HepG2 (cell line): ENCODE data around the gene EEFSEC. TPM values are rescaled to one million over a fixed set of nuclear protein-coding genes. Genes with fewer than 3 reads are reported as not detected.
A peak's percentile ranks its signal among the peaks of the same experiment; 100 is the strongest.

Experiments
- ATAC-seq: fragments of 200-7000 bp; cut with Tn5 transposase; 3 replicates; pipeline ENCODE4 v1.9.1; 2020; ENCODE audit warnings: mild to moderate bottlenecking, moderate library complexity
- BruUV-seq: library from RNA; stranded (reverse); fragments of 400-500 nt; replicated peaks from 2 replicates; lab custom pipeline; 2021; lab: Mats Ljungman, UMichigan
- CTCF ChIA-PET: fragments of 300-600 bp; formaldehyde crosslinking; extraction: SDS; loops from one replicate; lab custom pipeline; 2021; ENCODE audit warnings: low total read pairs, inconsistent platforms, low intra/inter-chr PET ratio; lab: Yijun Ruan, JAX
- POLR2A ChIA-PET: fragments of 350-600 bp; sonication (Branson Sonifier 250); formaldehyde crosslinking; loops from one replicate; lab custom pipeline; 2020; ENCODE audit warnings: antibody characterized with exemption, inconsistent platforms; lab: Yijun Ruan, JAX
- DNase-seq: peaks from one replicate; pipeline ENCODE4 v3.0.0-alpha.2; 2015; ENCODE audit warnings: low spot score
- FAIRE-seq: peaks from 3 replicates; lab custom pipeline; 2011; peaks lifted over from hg19 to GRCh38; lab: Jason Lieb, UNC
- H2AFZ ChIP-seq: one replicate; pipeline ENCODE4 v1.6.1; 2011; ENCODE audit warnings: low read length, inconsistent platforms
- H3K27ac ChIP-seq: fragments of 300-600 bp; 3 replicates; pipeline ENCODE4 v1.8.0; 2011; ENCODE audit warnings: mixed run types, mild to moderate bottlenecking, mixed read lengths, low read length, inconsistent platforms; ENCODE audit not compliant: insufficient read depth; ENCODE audit errors: extremely low read length
- H3K27me3 ChIP-seq, 2 experiments: fragments of 200-600 bp in 1 of 2; 2 replicates in 1 of 2; 3 replicates in 1 of 2; pipeline versions ENCODE4 v1.6.0 to v1.8.0; 2011; ENCODE audit warnings: low read length in 2 of 2, mild to moderate bottlenecking in 2 of 2, moderate library complexity in 2 of 2, inconsistent platforms in 1 of 2; ENCODE audit not compliant: insufficient read depth in 2 of 2, control insufficient read depth in 1 of 2
- H3K36me3 ChIP-seq, 2 experiments: fragments of 200-600 bp in 1 of 2; replicated peaks in 1 of 2; 2 replicates in 1 of 2; 3 replicates in 1 of 2; pipeline versions ENCODE4 v1.5.1 to v1.8.0; 2011; ENCODE audit warnings: low read length in 2 of 2, inconsistent platforms in 1 of 2; ENCODE audit not compliant: insufficient read depth in 2 of 2, control insufficient read depth in 1 of 2
- H3K4me1 ChIP-seq: 2 replicates; pipeline ENCODE4 v1.5.1; 2012; ENCODE audit warnings: low read length, inconsistent platforms; ENCODE audit not compliant: insufficient read depth
- H3K4me2 ChIP-seq: 2 replicates; pipeline ENCODE4 v1.6.0; 2011; ENCODE audit warnings: low read depth, low read length, inconsistent platforms
- H3K4me3 ChIP-seq, 3 experiments: fragments of 200-600 bp in 1 of 3; sonication (generic), shearing (Covaris generic) in 1 of 3; replicated peaks in 1 of 3; 2 replicates each; pipeline ENCODE4 v1.5.1; 2011 to 2016; ENCODE audit warnings: low read length in 3 of 3, inconsistent platforms in 2 of 3, low read depth in 2 of 3, mild to moderate bottlenecking in 2 of 3, control low read depth in 1 of 3, mixed read lengths in 1 of 3; ENCODE audit not compliant: insufficient read depth in 1 of 3
- H3K79me2 ChIP-seq: one replicate; pipeline ENCODE4 v1.6.1; 2011; ENCODE audit warnings: low read length, inconsistent platforms; ENCODE audit not compliant: insufficient read depth
- H3K9ac ChIP-seq: 2 replicates; pipeline ENCODE4 v1.6.0; 2011; ENCODE audit warnings: mild to moderate bottlenecking, low read depth, low read length, inconsistent platforms; ENCODE audit not compliant: insufficient read depth
- H3K9me3 ChIP-seq: 2 replicates; pipeline ENCODE4 v1.5.1; 2012; ENCODE audit warnings: mild to moderate bottlenecking, low read length
- H4K20me1 ChIP-seq: 2 replicates; pipeline ENCODE4 v1.6.0; 2011; ENCODE audit warnings: inconsistent platforms, mild to moderate bottlenecking, low read length, moderate library complexity; ENCODE audit not compliant: insufficient read depth
- CCAR2 ChIP-seq: fragments of 200-400 bp; formaldehyde crosslinking; optimal IDR thresholded peaks from 2 replicates; pipeline ENCODE3; 2018; ENCODE audit warnings: low read depth, mild to moderate bottlenecking, low read length, moderate library complexity
- CHD2 ChIP-seq: IDR thresholded peaks from 2 replicates; pipeline ENCODE4 v1.6.1; 2011; ENCODE audit warnings: low read depth, low read length, improper control_type of control experiment
- GPBP1L1 ChIP-seq: sonication (generic); formaldehyde crosslinking; IDR thresholded peaks from 2 replicates; pipeline ENCODE4 v1.5.0; 2020; ENCODE audit warnings: mild to moderate bottlenecking, missing genetic modification reagents
- HIVEP1 ChIP-seq: sonication (generic); formaldehyde crosslinking; IDR thresholded peaks from 2 replicates; pipeline ENCODE4 v1.4.0; 2020; ENCODE audit warnings: mild to moderate bottlenecking, missing genetic modification reagents
- MTA1 ChIP-seq: sonication (generic); formaldehyde crosslinking; IDR thresholded peaks from 2 replicates; pipeline ENCODE4 v1.4.0; 2020; ENCODE audit warnings: missing genetic modification reagents, mild to moderate bottlenecking, borderline replicate concordance
- RFXANK ChIP-seq: IDR thresholded peaks from 2 replicates; pipeline ENCODE4 v1.6.1; 2016
- TEAD3 ChIP-seq: optimal IDR thresholded peaks from 2 replicates; pipeline ENCODE3; 2016; ENCODE audit warnings: borderline replicate concordance
- ZBTB46 ChIP-seq: sonication (generic); formaldehyde crosslinking; IDR thresholded peaks from 2 replicates; pipeline ENCODE4 v1.4.0; 2020; ENCODE audit warnings: mild to moderate bottlenecking, missing genetic modification reagents, borderline replicate concordance
- ZNF883 ChIP-seq: sonication (generic); formaldehyde crosslinking; IDR thresholded peaks from 2 replicates; pipeline ENCODE4 v1.5.1; 2020; ENCODE audit warnings: mild to moderate bottlenecking, missing genetic modification reagents; ENCODE audit errors: not compliant biosample characterization
- WGBS: methylation state at CpG from one replicate; pipeline ENCODE4 v1.1.6; 2017; ENCODE audit warnings: low lambda C conversion rate; 5-methylcytosine and 5-hydroxymethylcytosine counted together
- in situ Hi-C: cut with HindIII; loops from 2 replicates; pipeline ENCODE4 v1.10.0; 2017; ENCODE audit warnings: low pct_unique_long_range_greater_than_20kb; ENCODE audit not compliant: extremely low pct_ligation_motif_present
- intact Hi-C: fragments of 100-400 bp; cut with micrococcal nuclease; formaldehyde crosslinking; loops from one replicate; pipeline ENCODE4 v1.10.0; 2022; ENCODE audit not compliant: unreplicated experiment
- polyA plus RNA-seq, 8 experiments: library from polyadenylated mRNA; depleted of rRNA in 3 of 8; stranded (reverse) in 7 of 8; unstranded in 1 of 8; fragments of >200 nt; fragmentation: Illumina TruSeq in 4 of 8; extraction: Trizol in 4 of 8; gene quantifications; 2 replicates each; pipeline versions ENCODE4 v1.2.1 to v1.2.3, GENCODE V29; 2011 to 2016; ENCODE audit warnings: low read depth in 4 of 8, missing spikeins in 1 of 8, mixed read lengths in 1 of 8; ENCODE audit not compliant: insufficient read depth in 1 of 8
- total RNA-seq, 5 experiments: library from RNA; depleted of rRNA; stranded (reverse); fragments of >200 nt; fragmentation: Illumina TruSeq; extraction: Trizol; gene quantifications; 2 replicates each; pipeline ENCODE4 v1.2.3, GENCODE V29; 2016; ENCODE audit warnings: low read depth in 1 of 5
- TF ChIP-seq, protein P1 (sequence below): sonication (generic); formaldehyde crosslinking; IDR thresholded peaks from 2 replicates; pipeline ENCODE4 v1.4.0; 2020; ENCODE audit warnings: missing genetic modification reagents
- TF ChIP-seq, protein P2 (sequence below): IDR thresholded peaks from 2 replicates; pipeline ENCODE4 v1.6.1; 2012; ENCODE audit warnings: inconsistent platforms
- TF ChIP-seq, protein P3 (sequence below): fragments of 450-650 bp; IDR thresholded peaks from 2 replicates; pipeline ENCODE4 v1.6.1; 2016
- TF ChIP-seq, protein P4 (sequence below): sonication (generic); formaldehyde crosslinking; IDR thresholded peaks from 2 replicates; pipeline ENCODE4 v1.4.0; 2020; ENCODE audit warnings: missing genetic modification reagents

Gene EEFSEC
- total and polyA plus RNA-seq, 2 of the 13 experiments (the other 11 are each of a cell fraction or from before 2014, with no cell fraction given) = 6.4 to 24.2 TPM

DNA sequence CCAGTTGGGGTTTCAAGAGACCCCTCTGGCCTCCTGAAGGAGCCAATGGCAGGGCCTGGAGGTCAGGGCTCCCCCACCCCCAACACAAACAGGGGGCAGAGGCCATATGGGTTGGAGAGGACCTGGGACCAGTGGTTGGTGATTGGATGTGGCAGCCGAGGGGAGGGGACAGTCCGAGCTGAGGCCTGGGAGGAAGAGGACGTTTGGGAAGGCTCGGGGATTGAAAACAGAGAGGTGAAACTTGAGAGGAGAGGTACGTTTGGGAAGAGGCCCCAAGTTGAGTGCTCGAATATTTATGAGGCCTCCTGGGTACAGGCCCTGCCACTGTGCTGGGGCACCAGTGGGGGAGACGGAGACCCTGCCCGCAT is 259.7 kb downstream of the EEFSEC start (continued):
- TF ChIP-seq GPBP1L1 (CRISPR knock-in tag) = no peak
- no peak for TF ChIP-seq CHD2
- no peak for TF ChIP-seq HIVEP1
- no peak for TF ChIP-seq CCAR2

- Histone ChIP-seq H3K27ac (no peak overlapping the region), H3K9ac (no peak overlapping the region), H2AFZ (no peak overlapping the region), H3K79me2 (no peaks in the 10 kb centered on the region), H3K4me1 (peaks cover 25% of the 10 kb centered on the region), H3K36me3 (0 out of 5 replicates have a peak, but pooled peaks cover 0 to 6% of the 10 kb centered on the region in 2 experiments), H3K9me3 (no peaks in the 10 kb centered on the region), H3K27me3 (no peaks in the 10 kb centered on the region), H3K4me3 (no peak overlapping the region), H3K4me2 (no peak overlapping the region), H4K20me1 (0 out of 2 replicates have a peak, but pooled peaks cover 4% of the 10 kb centered on the region)
- ATAC-seq (peak; percentile 4), FAIRE-seq (no peak), DNase-seq (no peak)
- WGBS = 79% methylated on average over 11 of the region's 24 CpGs
- CTCF ChIA-PET = no interaction called here
- POLR2A ChIA-PET = no interaction called here
- in situ Hi-C loops = no loop called here
- intact Hi-C loops = no loop called here
- BruUV-seq = no TSS peak
- 0 out of 2 replicates have a peak, but pooled peaks have one; percentile 12 for TF ChIP-seq MTA1 (CRISPR knock-in tag)
- TF ChIP-seq, protein P1, sequence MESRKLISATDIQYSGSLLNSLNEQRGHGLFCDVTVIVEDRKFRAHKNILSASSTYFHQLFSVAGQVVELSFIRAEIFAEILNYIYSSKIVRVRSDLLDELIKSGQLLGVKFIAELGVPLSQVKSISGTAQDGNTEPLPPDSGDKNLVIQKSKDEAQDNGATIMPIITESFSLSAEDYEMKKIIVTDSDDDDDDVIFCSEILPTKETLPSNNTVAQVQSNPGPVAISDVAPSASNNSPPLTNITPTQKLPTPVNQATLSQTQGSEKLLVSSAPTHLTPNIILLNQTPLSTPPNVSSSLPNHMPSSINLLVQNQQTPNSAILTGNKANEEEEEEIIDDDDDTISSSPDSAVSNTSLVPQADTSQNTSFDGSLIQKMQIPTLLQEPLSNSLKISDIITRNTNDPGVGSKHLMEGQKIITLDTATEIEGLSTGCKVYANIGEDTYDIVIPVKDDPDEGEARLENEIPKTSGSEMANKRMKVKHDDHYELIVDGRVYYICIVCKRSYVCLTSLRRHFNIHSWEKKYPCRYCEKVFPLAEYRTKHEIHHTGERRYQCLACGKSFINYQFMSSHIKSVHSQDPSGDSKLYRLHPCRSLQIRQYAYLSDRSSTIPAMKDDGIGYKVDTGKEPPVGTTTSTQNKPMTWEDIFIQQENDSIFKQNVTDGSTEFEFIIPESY (CRISPR knock-in tag) = 0 out of 2 replicates have a peak, but pooled peaks have one; percentile 7
- TF ChIP-seq, protein P2, sequence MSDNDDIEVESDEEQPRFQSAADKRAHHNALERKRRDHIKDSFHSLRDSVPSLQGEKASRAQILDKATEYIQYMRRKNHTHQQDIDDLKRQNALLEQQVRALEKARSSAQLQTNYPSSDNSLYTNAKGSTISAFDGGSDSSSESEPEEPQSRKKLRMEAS = 0 out of 2 replicates have a peak, but pooled peaks have one; percentile 23
- no peak for TF ChIP-seq ZNF883
- TF ChIP-seq ZBTB46 (CRISPR knock-in tag) = no peak
- TF ChIP-seq TEAD3 (CRISPR knock-in tag) = no peak
- TF ChIP-seq, protein P3, sequence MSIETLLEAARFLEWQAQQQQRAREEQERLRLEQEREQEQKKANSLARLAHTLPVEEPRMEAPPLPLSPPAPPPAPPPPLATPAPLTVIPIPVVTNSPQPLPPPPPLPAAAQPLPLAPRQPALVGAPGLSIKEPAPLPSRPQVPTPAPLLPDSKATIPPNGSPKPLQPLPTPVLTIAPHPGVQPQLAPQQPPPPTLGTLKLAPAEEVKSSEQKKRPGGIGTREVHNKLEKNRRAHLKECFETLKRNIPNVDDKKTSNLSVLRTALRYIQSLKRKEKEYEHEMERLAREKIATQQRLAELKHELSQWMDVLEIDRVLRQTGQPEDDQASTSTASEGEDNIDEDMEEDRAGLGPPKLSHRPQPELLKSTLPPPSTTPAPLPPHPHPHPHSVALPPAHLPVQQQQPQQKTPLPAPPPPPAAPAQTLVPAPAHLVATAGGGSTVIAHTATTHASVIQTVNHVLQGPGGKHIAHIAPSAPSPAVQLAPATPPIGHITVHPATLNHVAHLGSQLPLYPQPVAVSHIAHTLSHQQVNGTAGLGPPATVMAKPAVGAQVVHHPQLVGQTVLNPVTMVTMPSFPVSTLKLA = peak; percentile 60
- TF ChIP-seq, protein P4, sequence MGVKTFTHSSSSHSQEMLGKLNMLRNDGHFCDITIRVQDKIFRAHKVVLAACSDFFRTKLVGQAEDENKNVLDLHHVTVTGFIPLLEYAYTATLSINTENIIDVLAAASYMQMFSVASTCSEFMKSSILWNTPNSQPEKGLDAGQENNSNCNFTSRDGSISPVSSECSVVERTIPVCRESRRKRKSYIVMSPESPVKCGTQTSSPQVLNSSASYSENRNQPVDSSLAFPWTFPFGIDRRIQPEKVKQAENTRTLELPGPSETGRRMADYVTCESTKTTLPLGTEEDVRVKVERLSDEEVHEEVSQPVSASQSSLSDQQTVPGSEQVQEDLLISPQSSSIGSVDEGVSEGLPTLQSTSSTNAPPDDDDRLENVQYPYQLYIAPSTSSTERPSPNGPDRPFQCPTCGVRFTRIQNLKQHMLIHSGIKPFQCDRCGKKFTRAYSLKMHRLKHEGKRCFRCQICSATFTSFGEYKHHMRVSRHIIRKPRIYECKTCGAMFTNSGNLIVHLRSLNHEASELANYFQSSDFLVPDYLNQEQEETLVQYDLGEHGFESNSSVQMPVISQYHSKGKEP (CRISPR knock-in tag) = no peak
- TF ChIP-seq RFXANK = no peak
Measured at GRCh38 chr3:128413413-128414205, 260.3 kb downstream of the EEFSEC start.
